Measurements from ENCODE around the gene NR1H3.

DNA sequence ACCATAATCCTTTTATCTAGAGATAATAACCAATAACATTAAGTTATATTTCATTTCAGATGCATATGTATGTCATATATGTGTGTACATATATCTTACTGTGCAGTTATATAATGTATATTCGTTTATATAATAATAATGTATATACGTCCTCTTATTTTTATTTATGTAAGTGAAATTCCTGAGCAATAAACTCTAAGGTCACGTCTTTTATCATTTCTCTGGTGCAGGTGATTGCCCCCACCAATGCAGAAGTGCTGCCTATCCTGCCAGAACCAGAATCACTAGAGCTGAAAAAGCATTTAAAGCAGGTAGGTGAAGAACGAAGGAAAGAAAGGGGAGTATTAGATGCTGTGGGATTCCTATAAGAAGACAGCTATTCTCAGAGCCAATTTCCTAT is 21.0 kb downstream of the NR1H3 start:
- TF ChIP-seq POLR2A (IDR thresholded peaks at IDR 0.05; ENCODE audit: low read depth, low read length) (no peak), TAF1 (IDR thresholded peaks at IDR 0.05; ENCODE audit: borderline replicate concordance, low read depth, low read length) (no peak), POLR2AphosphoS5 (IDR thresholded peaks at IDR 0.05; ENCODE audit: low read depth, low read length) (no peak)

Data from GM12892 (cell line).